ENCODE data around the gene TDRD12. TPM values are rescaled to one million over a fixed set of nuclear protein-coding genes. Genes with fewer than 3 reads are reported as not detected.

The TDRD12 gene
- total RNA-seq, 4 donors from 2014 or later, result under 0.01 to 0.30 (median 0.21) TPM; not detected in 1

- no peak for TF ChIP-seq EP300 (IDR thresholded peaks at IDR 0.05)
- no peak for TF ChIP-seq CTCF (IDR thresholded peaks at IDR 0.05)
- TF ChIP-seq POLR2A (IDR thresholded peaks at IDR 0.05), result no peak
- Histone ChIP-seq H3K9me3 (no peaks in the 10 kb centered on the region), H3K36me3 (peaks cover 0 to 2% (median 0%) of the 10 kb centered on the region in 3 donors), H3K27ac (no peak within 1 kb of the TSS), H3K4me3 (no peak within 1 kb of the TSS), H3K4me1 (peaks cover 0 to 6% (median 2%) of the 10 kb centered on the region in 4 donors), H3K27me3 (no peaks in the 10 kb centered on the region)
- WGBS, 2 donors, result 78 to 81% methylated on average over 14 of the region's 14 CpGs
- no peak for DNase-seq (ENCODE audit: low spot score in 2 of 2)
Observed at GRCh38 chr19:32869369-32869965, 149.9 kb downstream of the TDRD12 start, which contains the start of gene SLC7A9. Gene SLC7A9 (minus strand): TSS chr19:32869767. CDS start chr19:32868534, 1,233 bp downstream.

DNA sequence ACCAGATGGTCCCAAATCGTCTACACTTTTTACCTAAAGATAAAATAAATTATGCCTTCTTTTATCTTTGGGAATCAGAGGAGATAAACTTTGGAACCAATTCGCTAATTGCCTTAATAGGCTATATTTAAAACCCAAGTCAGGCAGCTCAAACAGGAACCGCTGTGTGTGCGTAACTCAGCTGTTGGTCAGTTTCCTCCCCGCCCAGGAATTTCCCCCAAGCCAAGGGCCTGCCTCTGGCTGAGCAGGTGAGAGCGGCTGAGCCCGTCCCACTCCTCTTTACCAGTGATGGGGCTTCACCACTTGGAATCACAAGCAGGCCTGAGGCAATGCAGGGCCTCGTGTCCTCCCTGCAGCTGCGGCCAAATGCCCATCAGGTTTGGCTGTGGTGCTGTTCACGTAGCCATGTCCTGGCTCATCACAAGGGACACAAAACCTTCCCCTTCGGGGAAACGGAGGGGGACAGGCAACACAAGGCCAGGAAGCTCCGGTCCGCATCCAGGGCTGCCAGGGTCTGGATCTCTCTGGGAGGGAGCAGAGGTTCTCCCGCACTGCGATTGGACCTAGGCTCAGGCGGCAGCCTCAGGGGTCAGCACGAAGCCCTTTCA lies 150.5 kb downstream of the TDRD12 start:
- Histone ChIP-seq H3K4me3 (no peak overlapping the region), H3K27me3 (no peaks in the 10 kb centered on the region), H3K4me1 (peaks cover 0 to 6% (median 2%) of the 10 kb centered on the region in 4 donors), H3K36me3 (peaks cover 0 to 7% (median 0%) of the 10 kb centered on the region in 3 donors), H3K9me3 (no peaks in the 10 kb centered on the region), H3K27ac (no peak overlapping the region)
- 70 to 73% methylated on average over 18 of the region's 18 CpGs for WGBS, 2 donors
- no peak for DNase-seq (ENCODE audit: low spot score in 2 of 2)
- TF ChIP-seq EP300 (IDR thresholded peaks at IDR 0.05) (no peak), POLR2A (IDR thresholded peaks at IDR 0.05) (no peak), CTCF (IDR thresholded peaks at IDR 0.05) (no peak)

DNA sequence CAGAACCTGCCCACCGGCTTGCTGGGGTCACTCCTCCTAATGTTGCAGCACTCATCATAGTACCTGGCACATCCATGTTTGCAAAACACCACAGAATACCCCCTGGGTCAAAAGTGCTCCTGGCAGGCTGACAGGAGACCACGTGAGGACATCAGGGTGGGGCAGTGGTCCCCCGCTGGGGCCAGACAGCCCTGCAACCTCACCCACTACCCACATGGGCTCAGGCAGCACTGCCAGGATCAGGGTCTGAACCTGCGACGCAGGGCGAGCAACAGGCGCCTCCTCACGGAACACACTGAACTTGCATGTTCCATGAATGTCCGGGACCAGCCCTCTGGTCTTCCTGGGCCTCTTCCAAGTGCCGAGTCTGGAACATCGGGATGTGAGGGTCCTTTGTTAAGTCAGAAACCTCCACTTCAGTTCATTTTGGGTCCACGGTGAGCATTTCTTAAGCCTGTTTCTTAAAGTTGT lies 151.4 kb downstream of the TDRD12 start:
- no peak for TF ChIP-seq POLR2A (IDR thresholded peaks at IDR 0.05)
- no peak for TF ChIP-seq EP300 (IDR thresholded peaks at IDR 0.05)
- no peak for TF ChIP-seq CTCF (IDR thresholded peaks at IDR 0.05)
- no peak for DNase-seq (ENCODE audit: low spot score in 2 of 2)
- H3K4me1 ChIP-seq, result peaks cover 0 to 6% (median 2%) of the 10 kb centered on the region in 4 donors
- no peaks in the 10 kb centered on the region for H3K9me3 ChIP-seq
- H3K27me3 ChIP-seq, result no peaks in the 10 kb centered on the region
- WGBS, 2 donors, result 49 to 51% methylated on average over 10 to 12 of the region's 12 CpGs
- no peak overlapping the region for H3K27ac ChIP-seq
- no peak overlapping the region for H3K4me3 ChIP-seq
- H3K36me3 ChIP-seq, result peaks cover 0 to 16% (median 0%) of the 10 kb centered on the region in 3 donors

DNA sequence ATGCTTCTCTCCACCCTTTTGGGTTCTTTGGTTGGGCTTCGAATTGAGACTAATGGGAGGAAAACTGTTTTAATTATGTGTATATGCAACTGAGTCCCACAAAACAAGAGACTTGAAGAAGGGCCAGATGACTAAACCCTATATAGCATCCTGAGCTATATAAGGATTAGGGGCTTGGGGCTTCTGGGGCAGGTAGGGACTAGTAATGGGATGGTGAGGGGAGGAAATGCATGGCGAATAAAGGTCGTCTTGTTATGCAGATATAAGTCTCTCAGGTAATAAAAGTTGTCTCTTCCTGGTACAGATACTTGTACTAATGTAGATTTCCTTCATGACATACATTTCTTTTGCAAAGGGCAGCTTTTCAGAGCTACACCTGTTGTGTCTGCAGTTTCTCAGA lies 152.8 kb downstream of the TDRD12 start:
- WGBS, 2 donors, result 81 to 91% methylated on average over 3 of the region's 3 CpGs

More for the DNA sequence above, 152.8 kb downstream of the TDRD12 start:
- Histone ChIP-seq H3K4me3 (no peak overlapping the region), H3K9me3 (no peaks in the 10 kb centered on the region), H3K27ac (no peak overlapping the region), H3K27me3 (no peaks in the 10 kb centered on the region), H3K36me3 (peaks cover 0 to 30% (median 0%) of the 10 kb centered on the region in 3 donors), H3K4me1 (peaks cover 0 to 6% (median 2%) of the 10 kb centered on the region in 4 donors)
- TF ChIP-seq POLR2A (IDR thresholded peaks at IDR 0.05) (no peak), EP300 (IDR thresholded peaks at IDR 0.05) (no peak), CTCF (IDR thresholded peaks at IDR 0.05) (no peak)
- no peak for DNase-seq (ENCODE audit: low spot score in 2 of 2)

All from tibial nerve (tissue), 4 donors.